NCI-H128 (cell line): Measurements from ENCODE around the gene ERC2.

Experiments used
- DNase-seq: peaks from one replicate; lab custom pipeline; 2025; ENCODE audit not compliant: unreplicated experiment; lab: John Stamatoyannopoulos, UW

The ERC2 gene

DNA sequence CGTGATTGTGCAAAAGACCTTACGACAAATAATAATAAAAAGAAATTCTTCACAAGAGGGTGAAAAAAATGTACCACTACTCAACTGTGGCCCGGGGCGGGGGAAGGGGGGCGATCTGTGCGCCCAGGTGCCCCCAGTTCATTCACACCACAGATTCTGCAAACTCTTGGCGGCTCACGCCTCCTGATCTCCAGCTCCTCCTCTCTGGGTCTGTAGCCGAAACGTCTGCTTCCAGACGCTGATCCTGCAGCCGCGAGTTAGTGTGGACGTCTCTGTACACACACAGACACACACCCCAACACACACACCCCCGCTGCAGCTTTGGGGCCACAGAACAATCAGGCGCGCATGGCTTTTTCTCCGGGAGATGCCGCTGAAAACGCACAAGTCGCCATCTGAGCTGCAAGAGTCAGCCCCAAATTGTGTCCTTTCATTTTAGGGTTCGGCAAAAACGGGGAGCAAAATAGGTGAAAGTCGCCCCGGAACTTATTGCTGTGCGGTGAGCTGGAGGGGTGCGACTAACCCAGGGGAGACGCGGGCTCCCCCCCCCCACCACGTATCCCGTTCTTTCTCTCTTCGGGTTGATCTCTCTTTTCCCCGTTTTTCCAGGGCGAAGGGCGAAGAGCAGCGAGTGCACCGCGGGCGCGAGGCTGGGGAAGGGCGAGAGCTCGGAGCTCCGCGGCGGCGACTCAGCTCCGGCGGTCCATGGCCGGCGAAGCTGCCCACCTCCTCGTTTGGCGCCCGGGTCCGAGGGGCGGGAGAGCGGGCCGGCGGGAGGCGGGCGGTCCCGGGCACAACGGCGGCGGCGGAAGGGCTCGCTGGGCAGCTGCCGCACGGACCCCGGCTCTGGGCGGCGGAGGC is 980.7 kb downstream of the ERC2 start:
- DNase-seq: no peak

DNA sequence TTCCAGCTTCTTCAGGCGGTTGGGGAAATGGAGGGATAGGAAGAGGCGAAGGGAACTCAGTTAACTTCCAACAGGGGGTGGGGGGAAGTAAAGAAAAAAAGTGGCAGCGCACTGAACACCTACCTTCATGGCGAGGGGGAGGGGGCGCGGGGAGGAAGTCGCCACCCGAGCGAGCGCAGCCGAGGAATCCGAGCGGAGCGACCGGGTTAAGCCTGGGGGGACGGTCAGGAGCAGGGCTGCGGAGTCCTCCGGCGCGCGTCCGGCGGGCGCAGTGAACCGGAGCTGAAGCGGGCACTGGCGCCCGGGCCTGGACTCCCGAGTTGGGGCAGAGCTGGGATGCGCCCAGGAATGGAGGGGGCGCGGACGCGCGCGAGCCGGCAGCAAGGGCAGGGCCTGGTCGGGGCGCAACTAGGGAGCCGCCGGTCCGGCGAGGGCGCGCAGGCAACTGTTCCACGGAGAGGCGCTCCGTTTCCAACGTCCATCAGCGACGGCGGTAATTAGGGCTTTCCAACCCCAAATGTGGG is 981.3 kb downstream of the ERC2 start, which contains the start of gene WNT5A:
Gene WNT5A, minus strand, starts transcription at position 450 of the 524 bp plus-strand sequence. Its CDS starts 321 bp downstream, at position 129.
- DNase-seq: no peak

DNA sequence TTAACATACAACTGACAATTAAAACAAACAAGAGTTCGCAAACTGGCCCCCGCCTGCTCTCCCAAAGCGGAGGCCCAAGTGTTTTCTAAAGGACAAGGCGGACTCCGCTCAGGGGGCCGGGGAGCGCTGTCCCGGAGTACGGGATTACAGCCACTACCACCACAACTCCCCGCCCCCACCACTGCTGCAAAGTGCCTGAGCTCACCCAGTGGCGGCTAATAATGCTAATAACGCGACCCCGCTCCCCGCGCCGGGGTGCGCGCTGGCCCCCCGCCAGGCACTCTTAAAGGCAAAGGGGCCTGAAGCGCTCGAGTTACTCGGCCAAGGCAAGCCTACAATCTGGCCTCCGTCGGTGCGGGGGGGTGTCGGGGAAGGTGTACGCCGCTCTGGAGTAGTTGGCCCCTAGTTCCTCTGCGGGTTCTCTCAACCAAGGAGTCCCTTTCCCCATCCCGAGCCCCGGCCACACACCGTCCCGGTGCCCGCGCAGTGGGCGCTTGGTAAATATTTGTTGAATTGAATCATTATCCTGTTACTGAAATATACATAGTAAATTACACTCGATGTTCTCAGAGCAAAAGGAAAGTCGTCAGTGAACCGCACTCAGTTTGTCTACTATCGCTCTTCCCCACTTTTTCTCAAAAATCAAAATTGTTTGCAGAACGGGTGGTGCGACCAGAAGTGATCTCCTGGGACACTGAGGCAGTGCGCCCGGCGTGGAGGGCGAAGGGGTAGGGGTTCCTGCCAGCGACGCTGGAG is 982.0 kb downstream of the ERC2 start:
- no peak for DNase-seq

DNA sequence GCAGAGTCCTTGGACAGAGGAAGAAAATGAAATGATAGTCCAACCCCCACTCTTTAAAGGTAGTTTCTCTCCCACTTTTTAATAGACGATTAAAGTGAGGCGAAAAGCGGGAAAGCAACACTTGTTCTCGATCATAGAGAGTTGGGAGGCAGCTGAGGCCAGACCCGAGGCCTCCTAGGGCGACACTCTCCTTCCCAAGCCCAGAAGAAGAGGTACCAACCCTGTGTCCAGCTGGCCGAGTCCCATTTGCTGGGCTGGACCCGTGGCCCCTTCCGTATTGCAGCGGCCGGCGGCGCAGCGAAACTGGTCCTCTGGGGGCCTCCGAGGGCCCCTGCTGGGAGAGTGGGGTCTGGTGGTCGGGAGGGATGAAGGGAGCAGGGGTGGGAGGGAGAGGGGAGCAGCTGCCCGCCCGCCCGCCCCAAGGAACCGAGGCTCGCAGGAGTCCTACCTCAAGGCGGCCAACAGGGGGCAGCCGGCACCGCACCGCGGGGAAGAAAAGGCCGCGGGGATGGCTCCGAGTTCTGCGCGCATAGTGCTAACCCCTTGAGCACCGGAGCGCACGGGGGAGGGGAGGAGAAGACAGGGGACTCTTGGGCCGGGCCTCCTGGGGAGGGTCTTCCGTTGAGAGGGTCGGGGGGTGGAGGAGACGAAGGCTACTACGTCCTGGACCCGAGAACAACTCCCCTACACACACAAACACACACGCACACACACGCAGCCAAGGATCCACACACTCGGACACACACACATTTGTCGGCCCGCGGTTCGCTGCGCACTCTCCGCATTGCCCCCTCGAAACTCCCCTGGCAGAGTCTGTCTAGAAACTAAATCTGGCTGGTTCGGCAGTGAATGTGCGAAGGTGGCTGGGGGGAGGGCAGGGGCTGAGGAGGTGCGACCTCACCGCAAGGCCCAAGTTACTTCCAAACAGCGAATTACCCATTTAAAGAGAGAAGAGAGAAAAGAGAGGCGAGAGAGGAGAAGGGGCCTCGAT is 983.2 kb downstream of the ERC2 start:
- DNase-seq: no peak

DNA sequence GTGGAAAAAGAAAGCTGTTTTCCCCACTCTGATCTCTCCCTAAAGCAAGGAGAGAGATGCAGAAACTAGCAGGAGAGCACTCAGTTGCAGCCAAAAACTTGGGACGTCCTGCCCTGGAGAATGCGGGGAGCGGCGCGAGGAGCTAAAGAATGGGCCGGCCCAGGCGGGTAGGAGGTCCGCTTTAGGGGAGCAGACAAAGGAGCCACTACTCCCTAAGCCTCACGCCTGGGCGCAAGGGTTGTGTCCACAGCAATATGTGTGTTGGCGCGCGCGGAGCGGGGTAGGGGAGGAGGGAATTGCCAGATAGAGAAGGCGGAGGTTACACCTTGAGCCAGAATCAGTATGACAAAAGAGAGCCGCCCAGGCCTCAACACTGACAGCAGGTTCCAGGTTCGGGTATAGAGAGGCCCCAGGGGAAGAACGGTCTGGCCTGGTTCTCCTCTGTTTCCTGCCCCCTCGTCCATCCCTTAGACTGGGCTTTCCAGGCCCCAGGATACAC is 984.0 kb downstream of the ERC2 start:
- DNase-seq: no peak

DNA sequence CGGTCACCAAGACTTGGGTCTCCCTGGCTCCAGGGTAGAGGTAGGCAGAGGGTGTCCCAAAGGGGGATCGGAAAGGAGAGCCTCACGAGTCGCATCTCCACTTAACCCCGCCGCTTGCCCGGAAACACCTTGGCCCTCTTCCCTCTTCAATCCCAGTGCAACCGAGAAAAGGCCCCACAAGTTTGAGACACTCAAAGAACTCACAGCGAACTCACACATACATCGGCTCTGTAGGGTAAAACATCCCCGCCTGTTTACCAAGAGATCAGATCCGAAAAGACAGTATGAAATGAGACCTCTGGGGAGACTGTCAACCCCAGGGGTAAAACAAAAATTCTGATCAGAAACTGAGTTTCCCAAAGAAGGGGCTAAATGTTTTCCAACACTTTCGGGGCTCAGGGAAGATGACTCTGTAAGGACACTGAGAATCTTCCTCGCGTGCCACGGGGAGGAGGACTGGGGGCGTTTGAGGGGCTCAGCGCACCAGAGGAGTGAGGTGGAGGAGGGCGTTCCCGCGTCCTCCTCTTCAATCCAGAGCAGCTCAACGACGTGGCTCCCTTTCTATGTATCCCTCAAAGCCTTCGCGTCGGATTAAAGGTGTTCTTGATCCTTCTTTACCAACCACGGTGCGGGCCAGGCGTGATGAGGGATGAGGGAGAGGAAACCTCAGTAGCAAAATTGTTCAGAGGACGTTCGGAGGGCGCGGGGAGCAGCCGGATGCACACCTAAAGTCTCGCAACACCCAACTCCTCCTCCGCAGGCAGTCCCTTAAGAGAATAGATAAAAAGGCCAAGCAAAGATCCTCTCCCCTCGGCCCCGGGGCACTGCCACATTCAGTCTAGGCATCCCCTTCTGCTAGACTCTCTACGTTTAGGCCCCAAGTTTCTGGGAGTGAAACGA is 984.8 kb downstream of the ERC2 start:
- no peak for DNase-seq

DNA sequence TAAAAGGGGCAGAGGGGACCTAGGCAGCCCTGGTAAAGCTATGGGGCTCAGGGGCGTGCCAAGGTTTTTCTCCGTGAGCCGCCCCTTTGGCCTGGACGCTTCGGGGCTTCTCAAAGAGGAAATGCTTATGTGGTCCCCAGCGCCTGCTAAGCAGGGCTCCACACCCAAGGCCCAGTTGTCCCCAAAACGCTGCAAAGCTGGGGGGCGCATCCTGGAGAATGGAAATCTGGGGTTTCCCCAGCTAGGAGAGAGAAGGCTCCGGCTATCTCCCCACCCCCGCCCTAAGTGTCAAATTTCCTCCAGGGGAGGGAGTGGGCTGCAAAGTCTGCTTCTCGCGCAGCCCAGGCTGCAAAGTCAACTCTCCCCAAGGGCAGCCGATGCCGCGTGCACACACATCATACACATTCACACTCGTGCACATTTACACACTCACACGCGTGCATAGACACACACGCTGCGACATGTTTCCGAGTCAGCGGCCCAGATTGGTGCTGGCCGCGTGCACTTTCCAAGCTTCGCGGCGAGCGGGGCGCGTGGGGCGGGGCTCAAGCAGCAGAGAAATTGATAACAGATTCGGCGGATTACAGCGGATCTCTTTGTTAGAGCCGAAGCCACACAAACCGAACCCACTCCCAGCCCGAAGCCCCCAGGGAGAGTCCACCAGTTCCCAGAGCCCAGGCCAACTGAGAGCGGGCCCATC is 985.6 kb downstream of the ERC2 start:
- DNase-seq: no peak

DNA sequence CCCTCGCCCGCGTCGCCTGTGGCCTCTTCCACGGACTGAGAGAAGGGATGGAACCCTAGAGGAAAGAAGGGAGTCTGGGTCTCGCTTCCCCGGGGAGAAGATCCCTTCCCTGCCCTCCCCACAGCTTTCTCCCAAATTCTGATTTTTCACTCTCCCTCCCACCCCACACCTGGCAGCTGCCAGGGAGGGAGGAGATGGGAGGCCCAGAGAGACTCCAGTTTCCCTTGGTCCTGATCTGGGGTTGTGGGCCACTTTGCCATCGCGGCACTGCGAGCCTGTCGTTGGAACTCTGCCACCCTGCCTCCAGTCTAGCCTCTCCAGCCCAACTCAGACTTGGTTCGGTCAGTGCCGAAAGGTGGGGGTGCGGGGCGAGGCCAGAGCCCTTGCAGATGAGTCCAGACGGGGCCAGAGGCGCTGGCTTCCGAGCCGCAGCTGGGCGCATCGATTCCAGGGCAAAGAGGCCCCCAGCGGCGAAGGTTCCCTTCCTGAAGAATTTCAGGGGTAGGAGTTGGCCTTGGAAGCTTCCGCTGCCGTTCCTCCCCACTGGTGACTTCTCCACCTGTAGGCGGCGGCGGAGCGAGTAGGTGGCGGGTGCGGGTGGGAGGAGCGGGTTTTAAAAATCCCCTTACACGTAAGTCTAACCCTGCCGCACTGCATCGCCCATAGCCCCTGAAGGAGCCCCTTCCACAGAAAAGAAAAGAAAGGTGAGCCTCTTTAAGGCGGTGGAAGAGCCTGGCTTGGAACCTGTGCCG is 986.3 kb downstream of the ERC2 start:
- no peak for DNase-seq

DNA sequence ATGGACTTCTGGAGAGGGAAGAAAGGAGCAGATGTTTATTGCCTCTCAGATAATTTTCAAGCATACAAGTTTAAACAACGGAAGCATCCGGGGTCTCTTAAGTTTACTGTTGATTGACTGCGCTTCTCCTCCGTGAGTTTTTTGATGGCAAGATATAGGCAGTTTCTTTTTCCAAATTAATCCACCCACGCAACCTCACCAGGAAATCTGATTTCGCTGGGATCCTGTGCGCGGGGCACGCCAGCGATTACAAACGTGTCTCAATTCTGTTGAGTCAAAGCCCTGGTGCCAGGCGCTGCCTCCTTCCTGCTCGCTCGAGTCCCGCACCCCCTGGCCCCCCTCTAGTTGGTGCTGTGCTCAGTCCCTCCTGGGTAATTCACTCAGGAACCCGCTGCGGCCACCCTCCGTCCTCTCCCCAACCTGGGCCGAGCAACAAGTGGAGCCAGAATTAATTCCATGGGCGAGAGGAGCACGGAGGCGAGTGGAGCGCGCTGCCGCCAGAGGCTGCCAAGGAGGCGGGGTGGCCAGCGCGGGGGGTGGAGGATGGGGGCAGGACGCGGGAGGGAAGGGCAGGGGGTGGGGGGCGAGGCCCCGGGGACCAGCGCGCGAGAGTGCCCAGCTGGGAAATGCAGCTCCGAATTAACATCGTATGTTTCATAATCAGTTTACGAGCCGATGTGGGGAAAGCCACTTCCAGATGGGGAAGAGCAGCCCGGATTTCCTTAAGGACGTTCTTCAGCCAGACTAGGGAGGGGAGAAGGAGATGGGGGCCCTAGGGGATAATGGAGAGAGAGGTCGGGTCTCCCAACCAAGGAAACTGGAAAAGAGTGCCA is 987.1 kb downstream of the ERC2 start:
- DNase-seq: no peak

DNA sequence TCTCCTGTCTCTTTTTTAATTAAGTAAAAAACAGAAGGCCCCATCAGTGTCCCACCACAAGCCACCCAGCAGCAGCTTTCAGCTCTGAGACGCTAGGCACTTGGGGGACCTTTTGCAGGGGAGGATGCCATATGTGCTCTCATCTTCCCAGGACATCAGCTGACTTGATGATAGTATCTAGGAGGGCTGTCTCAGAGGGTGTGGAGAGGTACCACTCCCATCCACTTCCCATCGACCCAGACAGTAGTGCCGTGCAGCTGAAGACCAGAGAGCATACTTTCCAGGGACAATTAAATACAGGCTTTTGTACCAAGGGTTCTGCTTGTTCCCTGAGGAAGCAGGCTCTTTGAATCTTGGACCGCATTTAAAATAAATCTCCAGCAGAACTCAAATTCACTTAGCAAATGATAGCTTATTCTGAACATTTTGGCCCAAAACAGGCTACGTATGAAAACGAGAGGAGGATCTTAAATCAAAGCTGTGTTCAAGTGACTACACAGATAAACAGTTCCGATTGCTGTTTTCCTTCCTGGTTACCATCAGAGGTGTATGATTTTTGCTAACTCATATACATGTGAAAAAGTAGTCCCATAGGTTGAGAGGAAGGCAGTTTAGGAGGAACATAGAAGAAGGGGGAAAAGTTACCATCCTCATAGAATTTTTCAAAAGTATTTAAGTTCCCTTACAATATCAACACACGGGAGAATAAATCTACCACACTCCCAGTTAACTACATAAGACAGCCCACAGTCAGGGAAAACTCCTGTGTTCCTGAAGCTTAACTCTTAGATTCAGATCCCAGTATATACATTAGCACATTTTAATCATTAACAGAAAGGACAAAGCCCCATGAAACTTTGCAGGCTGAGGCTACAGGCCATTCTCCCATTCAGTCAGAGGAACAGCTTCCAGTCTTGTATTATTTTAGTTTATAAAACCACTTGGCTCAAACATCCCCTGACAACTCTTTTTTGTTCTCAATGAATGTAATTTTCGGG is 990.7 kb downstream of the ERC2 start:
- no peak for DNase-seq

DNA sequence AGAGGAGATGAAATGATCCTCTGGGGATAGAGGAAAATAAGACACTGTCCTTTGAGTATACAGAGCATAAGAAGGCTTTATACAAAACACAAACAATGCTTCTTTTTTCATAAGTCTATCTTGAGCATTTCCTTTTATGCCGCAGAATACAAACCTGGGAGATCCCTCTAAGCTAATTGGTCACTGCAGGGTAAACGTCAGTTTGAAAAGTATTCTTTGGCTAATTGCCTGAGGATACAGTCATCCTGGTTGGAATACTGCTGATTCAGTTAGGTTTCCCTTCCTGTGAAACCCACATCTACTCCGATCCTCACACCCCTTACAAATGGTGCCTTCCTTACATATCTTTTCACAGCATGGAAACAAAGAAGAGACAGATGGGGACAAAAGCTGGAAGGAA is 991.8 kb downstream of the ERC2 start:
- no peak for DNase-seq

DNA sequence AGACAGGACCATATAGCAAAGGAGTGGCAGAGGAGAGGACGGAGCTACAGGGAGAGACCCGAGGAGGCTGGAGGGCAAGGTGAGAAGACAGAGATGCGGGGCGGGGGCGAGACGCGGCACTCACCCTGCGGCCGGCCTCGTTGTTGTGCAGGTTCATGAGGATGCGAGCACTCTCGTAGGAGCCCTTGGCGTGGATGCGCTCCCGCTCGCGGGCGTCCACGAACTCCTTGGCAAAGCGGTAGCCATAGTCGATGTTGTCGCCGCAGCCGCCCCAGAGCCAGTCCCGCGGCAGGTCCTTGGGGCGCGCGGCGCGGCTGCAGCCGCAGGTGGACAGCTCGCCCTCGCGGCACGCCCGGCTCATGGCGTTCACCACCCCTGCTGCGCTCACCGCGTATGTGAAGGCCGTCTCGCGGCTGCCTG is 994.0 kb downstream of the ERC2 start:
- no peak for DNase-seq

DNA sequence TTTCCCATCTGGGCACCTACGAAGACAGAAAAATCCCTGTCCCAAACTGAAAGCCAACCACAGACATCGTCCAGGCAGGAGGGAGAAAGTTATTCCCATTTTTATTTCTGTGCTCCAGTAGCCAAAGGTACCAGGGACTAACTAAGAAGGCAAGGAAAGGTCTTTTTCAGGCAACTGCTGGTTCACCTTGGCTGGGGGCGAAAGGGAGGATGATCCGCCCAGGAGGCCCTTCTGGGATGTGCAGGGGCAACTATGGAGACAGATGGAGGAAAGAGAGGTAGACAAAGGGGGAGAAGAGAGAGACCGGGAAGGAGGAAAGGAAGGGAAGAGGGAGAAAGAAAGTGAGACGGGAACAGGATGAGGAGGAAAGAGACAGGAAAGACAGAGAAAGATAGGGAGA is 994.5 kb downstream of the ERC2 start:
- no peak for DNase-seq

DNA sequence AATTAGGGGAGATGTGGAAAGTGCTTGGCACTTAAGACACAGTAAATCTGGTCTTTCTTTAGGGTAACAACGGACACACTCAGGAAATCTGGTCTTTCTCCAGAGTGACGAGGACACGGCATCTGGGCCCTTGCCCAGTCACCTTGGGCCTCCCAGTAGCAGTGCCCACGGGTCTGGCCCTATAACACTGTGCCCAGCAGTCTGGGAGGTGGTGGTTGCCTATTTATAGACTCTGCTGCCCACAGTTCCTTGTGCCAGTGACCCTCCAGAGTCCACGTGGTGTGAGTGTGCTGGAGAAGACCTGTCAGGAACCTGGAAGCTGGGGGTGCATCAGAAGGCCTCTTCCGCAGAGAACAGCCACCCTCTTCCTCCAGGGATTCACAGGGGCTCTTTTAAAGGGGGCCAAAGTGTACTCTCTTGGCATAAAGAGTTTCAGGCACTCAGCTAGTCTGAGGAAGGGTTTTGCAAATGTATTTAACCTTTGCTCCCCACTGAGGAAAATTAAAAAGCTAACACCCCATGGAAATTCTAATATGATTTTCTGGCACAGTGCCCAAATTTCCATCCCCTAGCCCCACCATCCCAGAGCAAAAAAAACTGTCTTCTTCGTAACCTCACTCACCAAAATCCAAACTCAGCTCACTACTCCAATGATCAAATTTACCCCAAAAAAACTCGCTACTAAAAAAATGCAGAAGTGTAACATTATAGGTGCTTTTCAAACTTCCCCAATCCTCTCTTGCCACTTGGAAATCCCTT is 996.6 kb downstream of the ERC2 start:
- DNase-seq: no peak

DNA sequence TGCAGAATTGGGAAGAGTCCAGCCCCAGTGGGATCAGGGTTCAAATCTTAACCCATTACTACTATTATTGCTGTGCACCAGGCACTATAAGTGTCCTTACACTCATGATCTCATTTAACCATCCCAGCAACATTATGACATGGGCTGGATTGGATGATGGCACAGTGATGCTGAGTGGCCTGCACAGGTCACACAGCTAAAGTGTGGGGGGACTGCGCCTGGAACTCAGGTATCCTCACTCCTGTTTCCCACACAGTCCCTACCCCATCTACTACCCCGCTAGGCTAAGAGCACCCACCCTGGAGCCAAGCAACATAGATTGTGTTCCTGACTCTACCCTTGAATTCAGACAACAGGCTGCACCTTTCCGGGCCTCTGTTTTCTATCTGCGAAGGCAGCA is 997.2 kb downstream of the ERC2 start:
- DNase-seq: no peak
